GM18499 (cell line): Measurements from ENCODE around the gene ACAD10.

Experiments used
- ATAC-seq: cut with Tn5 transposase; IDR thresholded peaks from one replicate; pipeline ENCODE4 v1.9.1; 2021; ENCODE audit warnings: moderate number of reproducible peaks; ENCODE audit not compliant: insufficient read depth, unreplicated experiment

ACAD10 gene

DNA sequence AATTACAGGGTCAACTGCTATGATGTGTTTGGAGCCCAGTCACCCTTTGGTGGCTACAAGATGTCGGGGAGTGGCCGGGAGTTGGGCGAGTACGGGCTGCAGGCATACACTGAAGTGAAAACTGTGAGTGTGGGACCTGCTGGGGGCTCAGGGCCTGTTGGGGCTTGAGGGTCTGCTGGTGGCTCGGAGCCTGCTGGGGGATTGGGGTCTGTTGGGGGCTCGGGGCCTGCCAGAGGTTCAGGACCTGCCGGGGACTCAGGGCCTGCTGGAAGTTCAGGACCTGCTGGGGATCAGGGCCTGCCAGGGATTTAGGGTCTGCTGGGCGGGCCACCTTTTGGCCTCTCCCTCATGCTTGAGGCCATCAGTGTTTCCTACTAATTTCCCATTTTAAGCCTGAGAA is 118.0 kb downstream of the ACAD10 start:
- no peak for ATAC-seq

- ATAC-seq, result no peak
These were observed 120.5 kb downstream of the ACAD10 start for GRCh38 chr12:111806304-111806703.
